WTC11 (cell line): Measurements from ENCODE around the gene ASTN2. TPM values are rescaled to one million over a fixed set of nuclear protein-coding genes. Genes with fewer than 3 reads are reported as not detected.

ENCODE experiments used
- ATAC-seq: fragments of 200-7000 bp; cut with Tn5 transposase; 2 replicates; pipeline ENCODE4 v1.10.0; 2021; ENCODE audit warnings: mild to moderate bottlenecking, moderate library complexity
- CTCF ChIA-PET: fragments of 300-600 bp; sonication (Branson Sonifier 250); formaldehyde crosslinking; loops from one replicate; lab custom pipeline; 2021; ENCODE audit warnings: antibody characterized with exemption; lab: Charles Lee
- POLR2A ChIA-PET: fragments of 350-600 bp; sonication (Branson Sonifier 250); formaldehyde crosslinking; loops from one replicate; lab custom pipeline; 2021; ENCODE audit warnings: antibody characterized with exemption; lab: Charles Lee
- DNase-seq: peaks from one replicate; pipeline ENCODE4 v3.0.0; 2021; ENCODE audit warnings: low spot score
- H3K27ac Mint-ChIP-seq: 2 replicates; pipeline ENCODE4 v1.8.0; 2021; ENCODE audit warnings: mixed read lengths
- H3K27me3 Mint-ChIP-seq: 2 replicates; pipeline ENCODE4 v1.8.0; 2021; ENCODE audit warnings: low read depth, mild to moderate bottlenecking, moderate library complexity, mixed read lengths
- H3K36me3 Mint-ChIP-seq: 2 replicates; pipeline ENCODE4 v1.8.0; 2021; ENCODE audit warnings: mixed read lengths
- H3K4me1 Mint-ChIP-seq: 2 replicates; pipeline ENCODE4 v1.8.0; 2022; ENCODE audit warnings: mixed read lengths
- H3K4me3 Mint-ChIP-seq: 2 replicates; pipeline ENCODE4 v1.8.0; 2021; ENCODE audit warnings: mild to moderate bottlenecking, moderate library complexity, mixed read lengths
- H3K9me3 Mint-ChIP-seq: 2 replicates; pipeline ENCODE4 v1.8.0; 2021; ENCODE audit warnings: mixed read lengths
- AR ChIP-seq: fragments of 250-450 bp; sonication (Bioruptor Pico); IDR thresholded peaks from 2 replicates; pipeline ENCODE4 v1.9.0; 2021; ENCODE audit warnings: mild to moderate bottlenecking
- GABPB1 ChIP-seq: sonication (generic); formaldehyde crosslinking; IDR thresholded peaks from 2 replicates; pipeline ENCODE4 v1.8.1; 2023; ENCODE audit warnings: mild to moderate bottlenecking, missing genetic modification reagents
- MLX ChIP-seq: sonication (generic); formaldehyde crosslinking; IDR thresholded peaks from 2 replicates; pipeline ENCODE4 v1.8.1; 2023; ENCODE audit warnings: mild to moderate bottlenecking, missing genetic modification reagents, moderate library complexity
- OVOL2 ChIP-seq: fragments of 250-450 bp; sonication (Bioruptor Pico); IDR thresholded peaks from 2 replicates; pipeline ENCODE4 v1.9.0; 2021; ENCODE audit warnings: mild to moderate bottlenecking, borderline replicate concordance
- USF1 ChIP-seq: sonication (generic); formaldehyde crosslinking; IDR thresholded peaks from 2 replicates; pipeline ENCODE4 v1.8.0; 2022; ENCODE audit warnings: mild to moderate bottlenecking, missing genetic modification reagents
- ZNF425 ChIP-seq: fragments of 250-450 bp; sonication (Bioruptor Pico); conservative IDR thresholded peaks from 2 replicates; pipeline ENCODE4 v1.9.0; 2021; ENCODE audit warnings: mild to moderate bottlenecking
- total RNA-seq: library from RNA; stranded (reverse); gene quantifications from 3 replicates; pipeline ENCODE4 v1.2.3, GENCODE V29; 2021
- TF ChIP-seq, protein P1 (sequence below): sonication (generic); formaldehyde crosslinking; IDR thresholded peaks from 2 replicates; pipeline ENCODE4 v1.8.0; 2022; ENCODE audit warnings: mild to moderate bottlenecking, missing genetic modification reagents
- TF ChIP-seq, protein P2 (sequence below): sonication (generic); formaldehyde crosslinking; IDR thresholded peaks from 2 replicates; pipeline ENCODE4 v1.8.1; 2023; ENCODE audit warnings: mild to moderate bottlenecking, moderate library complexity, missing genetic modification reagents
- TF ChIP-seq, protein P3 (sequence below): sonication (generic); formaldehyde crosslinking; IDR thresholded peaks from 2 replicates; pipeline ENCODE4 v1.8.0; 2022; ENCODE audit warnings: missing genetic modification reagents

Gene ASTN2
- total RNA-seq, 1 experiment from 2014 or later: 16.2 TPM

GRCh38 chr9:117135501-117136098 lies 279.3 kb downstream of the ASTN2 start (continued):
- TF ChIP-seq, protein P1, sequence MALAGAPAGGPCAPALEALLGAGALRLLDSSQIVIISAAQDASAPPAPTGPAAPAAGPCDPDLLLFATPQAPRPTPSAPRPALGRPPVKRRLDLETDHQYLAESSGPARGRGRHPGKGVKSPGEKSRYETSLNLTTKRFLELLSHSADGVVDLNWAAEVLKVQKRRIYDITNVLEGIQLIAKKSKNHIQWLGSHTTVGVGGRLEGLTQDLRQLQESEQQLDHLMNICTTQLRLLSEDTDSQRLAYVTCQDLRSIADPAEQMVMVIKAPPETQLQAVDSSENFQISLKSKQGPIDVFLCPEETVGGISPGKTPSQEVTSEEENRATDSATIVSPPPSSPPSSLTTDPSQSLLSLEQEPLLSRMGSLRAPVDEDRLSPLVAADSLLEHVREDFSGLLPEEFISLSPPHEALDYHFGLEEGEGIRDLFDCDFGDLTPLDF (CRISPR knock-in tag): no peak
- TF ChIP-seq OVOL2: no peak
- TF ChIP-seq ZNF425 (CRISPR knock-in tag): no peak
- no peak for TF ChIP-seq GABPB1
- TF ChIP-seq, all 79 proteins: peak for 0

- H3K4me1 Mint-ChIP-seq: peaks cover 37% of the 10 kb centered on the region
- DNase-seq: no peak
- H3K36me3 Mint-ChIP-seq: no peaks in the 10 kb centered on the region; the same call in 1 of the 2 replicates
- ChIA-PET POLR2A (no interaction called here), CTCF (interaction anchor here (0.7 kb wide), 1 partner anchor 277 kb away, joined by 4 read pairs; no protein-coding TSS in a partner anchor)
- H3K27me3 Mint-ChIP-seq: no peaks in the 10 kb centered on the region
- ATAC-seq: no peak
- no peak overlapping the region for H3K27ac Mint-ChIP-seq
- no peak overlapping the region for H3K4me3 Mint-ChIP-seq
- peaks cover 12% of the 10 kb centered on the region for H3K9me3 Mint-ChIP-seq
- TF ChIP-seq, protein P1 (CRISPR knock-in tag): no peak
- TF ChIP-seq, protein P2, sequence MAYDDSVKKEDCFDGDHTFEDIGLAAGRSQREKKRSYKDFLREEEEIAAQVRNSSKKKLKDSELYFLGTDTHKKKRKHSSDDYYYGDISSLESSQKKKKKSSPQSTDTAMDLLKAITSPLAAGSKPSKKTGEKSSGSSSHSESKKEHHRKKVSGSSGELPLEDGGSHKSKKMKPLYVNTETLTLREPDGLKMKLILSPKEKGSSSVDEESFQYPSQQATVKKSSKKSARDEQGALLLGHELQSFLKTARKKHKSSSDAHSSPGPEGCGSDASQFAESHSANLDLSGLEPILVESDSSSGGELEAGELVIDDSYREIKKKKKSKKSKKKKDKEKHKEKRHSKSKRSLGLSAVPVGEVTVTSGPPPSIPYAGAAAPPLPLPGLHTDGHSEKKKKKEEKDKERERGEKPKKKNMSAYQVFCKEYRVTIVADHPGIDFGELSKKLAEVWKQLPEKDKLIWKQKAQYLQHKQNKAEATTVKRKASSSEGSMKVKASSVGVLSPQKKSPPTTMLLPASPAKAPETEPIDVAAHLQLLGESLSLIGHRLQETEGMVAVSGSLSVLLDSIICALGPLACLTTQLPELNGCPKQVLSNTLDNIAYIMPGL (CRISPR knock-in tag): no peak
- TF ChIP-seq USF1 (CRISPR knock-in tag): no peak
- TF ChIP-seq, protein P3, sequence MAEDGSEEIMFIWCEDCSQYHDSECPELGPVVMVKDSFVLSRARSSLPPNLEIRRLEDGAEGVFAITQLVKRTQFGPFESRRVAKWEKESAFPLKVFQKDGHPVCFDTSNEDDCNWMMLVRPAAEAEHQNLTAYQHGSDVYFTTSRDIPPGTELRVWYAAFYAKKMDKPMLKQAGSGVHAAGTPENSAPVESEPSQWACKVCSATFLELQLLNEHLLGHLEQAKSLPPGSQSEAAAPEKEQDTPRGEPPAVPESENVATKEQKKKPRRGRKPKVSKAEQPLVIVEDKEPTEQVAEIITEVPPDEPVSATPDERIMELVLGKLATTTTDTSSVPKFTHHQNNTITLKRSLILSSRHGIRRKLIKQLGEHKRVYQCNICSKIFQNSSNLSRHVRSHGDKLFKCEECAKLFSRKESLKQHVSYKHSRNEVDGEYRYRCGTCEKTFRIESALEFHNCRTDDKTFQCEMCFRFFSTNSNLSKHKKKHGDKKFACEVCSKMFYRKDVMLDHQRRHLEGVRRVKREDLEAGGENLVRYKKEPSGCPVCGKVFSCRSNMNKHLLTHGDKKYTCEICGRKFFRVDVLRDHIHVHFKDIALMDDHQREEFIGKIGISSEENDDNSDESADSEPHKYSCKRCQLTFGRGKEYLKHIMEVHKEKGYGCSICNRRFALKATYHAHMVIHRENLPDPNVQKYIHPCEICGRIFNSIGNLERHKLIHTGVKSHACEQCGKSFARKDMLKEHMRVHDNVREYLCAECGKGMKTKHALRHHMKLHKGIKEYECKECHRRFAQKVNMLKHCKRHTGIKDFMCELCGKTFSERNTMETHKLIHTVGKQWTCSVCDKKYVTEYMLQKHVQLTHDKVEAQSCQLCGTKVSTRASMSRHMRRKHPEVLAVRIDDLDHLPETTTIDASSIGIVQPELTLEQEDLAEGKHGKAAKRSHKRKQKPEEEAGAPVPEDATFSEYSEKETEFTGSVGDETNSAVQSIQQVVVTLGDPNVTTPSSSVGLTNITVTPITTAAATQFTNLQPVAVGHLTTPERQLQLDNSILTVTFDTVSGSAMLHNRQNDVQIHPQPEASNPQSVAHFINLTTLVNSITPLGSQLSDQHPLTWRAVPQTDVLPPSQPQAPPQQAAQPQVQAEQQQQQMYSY (CRISPR knock-in tag): no peak
These were observed 279.9 kb downstream of the ASTN2 start for GRCh38 chr9:117134826-117135500.

DNA sequence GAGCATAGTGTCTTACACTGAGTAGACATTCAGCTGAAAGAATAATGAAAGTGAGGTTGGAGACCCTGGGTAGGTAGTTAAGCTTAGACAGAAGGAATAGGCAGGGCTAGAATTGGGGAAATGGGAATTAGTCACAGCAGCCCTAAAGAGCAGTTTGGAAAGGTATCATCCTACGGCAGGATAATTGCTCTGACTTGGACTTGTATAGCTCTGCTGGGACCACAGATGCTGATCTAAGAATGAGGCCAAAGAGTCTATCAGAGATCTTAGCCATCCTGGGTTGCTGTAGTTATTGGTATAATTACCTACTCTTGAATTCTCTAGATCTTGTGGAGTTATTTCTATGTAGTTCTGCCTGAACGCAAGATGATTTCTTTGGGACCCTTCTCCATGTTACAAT lies 288.0 kb downstream of the ASTN2 start:
- Mint-ChIP-seq H3K4me1 (peaks cover 21% of the 10 kb centered on the region), H3K4me3 (no peak overlapping the region)
- ATAC-seq: no peak
- TF ChIP-seq MLX (CRISPR knock-in tag): no peak
- no peak for TF ChIP-seq AR (CRISPR knock-in tag)
- TF ChIP-seq, all 79 proteins: peak for 0
- DNase-seq: no peak
- ChIA-PET CTCF (no interaction called here), POLR2A (no interaction called here)
- H3K27me3 Mint-ChIP-seq: no peaks in the 10 kb centered on the region
- peaks cover 20% of the 10 kb centered on the region for H3K9me3 Mint-ChIP-seq
- no peak overlapping the region for H3K27ac Mint-ChIP-seq
- no peaks in the 10 kb centered on the region for H3K36me3 Mint-ChIP-seq
